ENCODE data around the gene BLOC1S3.

The BLOC1S3 gene

GRCh38 chr19:45170146-45171106, 8.2 kb upstream of the BLOC1S3 start:
- Histone ChIP-seq H3K4me3 (ENCODE audit: low read length) (no peak overlapping the region), H3K9me3 (ENCODE audit: control insufficient read depth, insufficient read depth, low read length) (no peaks in the 10 kb centered on the region), H3K4me1 (ENCODE audit: control insufficient read depth, low read length) (peaks cover 6% of the 10 kb centered on the region; the same call in 1 of the 2 replicates), H3K27me3 (ENCODE audit: control insufficient read depth, low read length) (no peaks in the 10 kb centered on the region), H3K36me3 (ENCODE audit: control insufficient read depth, low read length) (no peaks in the 10 kb centered on the region), H3K4me2 (ENCODE audit: low read length) (no peak overlapping the region), H4K20me1 (ENCODE audit: control insufficient read depth, insufficient read depth, low read depth, low read length) (no peaks in the 10 kb centered on the region), H3K79me2 (ENCODE audit: control insufficient read depth, low read length) (peaks cover 12% of the 10 kb centered on the region), H3K27ac (ENCODE audit: low read depth, low read length) (no peak overlapping the region), H3F3A (ENCODE audit: control insufficient read depth, insufficient read depth) (no peaks in the 10 kb centered on the region), H3K9me2 (replicated peaks; ENCODE audit: control insufficient read depth, low read length) (no peaks in the 10 kb centered on the region)
- TF ChIP-seq CTCF (IDR thresholded peaks at IDR 0.05; ENCODE audit: low read depth, low read length, poor library complexity, severe bottlenecking) (no peak), EZH2phosphoT487 (IDR thresholded peaks at IDR 0.05; ENCODE audit: borderline replicate concordance, low read length) (no peak)

GRCh38 chr19:45171211-45171623, 7.4 kb upstream of the BLOC1S3 start:
- no peaks in the 10 kb centered on the region for H3K9me3 ChIP-seq (ENCODE audit: control insufficient read depth, insufficient read depth, low read length)
- H3K27ac ChIP-seq (ENCODE audit: low read depth, low read length): no peak overlapping the region
- no peaks in the 10 kb centered on the region for H3K36me3 ChIP-seq (ENCODE audit: control insufficient read depth, low read length)
- H3K4me2 ChIP-seq (ENCODE audit: low read length): no peak overlapping the region
- TF ChIP-seq EZH2phosphoT487 (IDR thresholded peaks at IDR 0.05; ENCODE audit: borderline replicate concordance, low read length) (no peak), CTCF (IDR thresholded peaks at IDR 0.05; ENCODE audit: low read depth, low read length, poor library complexity, severe bottlenecking) (no peak)
- H3F3A ChIP-seq (ENCODE audit: control insufficient read depth, insufficient read depth): no peaks in the 10 kb centered on the region
- no peak overlapping the region for H3K4me3 ChIP-seq (ENCODE audit: low read length)
- H3K27me3 ChIP-seq (ENCODE audit: control insufficient read depth, low read length): no peaks in the 10 kb centered on the region
- no peaks in the 10 kb centered on the region for H4K20me1 ChIP-seq (ENCODE audit: control insufficient read depth, insufficient read depth, low read depth, low read length)
- peaks cover 6% of the 10 kb centered on the region; the same call in 1 of the 2 replicates for H3K4me1 ChIP-seq (ENCODE audit: control insufficient read depth, low read length)
- H3K9me2 ChIP-seq (replicated peaks; ENCODE audit: control insufficient read depth, low read length): no peaks in the 10 kb centered on the region
- H3K79me2 ChIP-seq (ENCODE audit: control insufficient read depth, low read length): peaks cover 14% of the 10 kb centered on the region

- Histone ChIP-seq H3K4me1 (ENCODE audit: control insufficient read depth, low read length) (peaks cover 9% of the 10 kb centered on the region), H3K36me3 (ENCODE audit: control insufficient read depth, low read length) (no peaks in the 10 kb centered on the region), H3K27ac (ENCODE audit: low read depth, low read length) (no peak overlapping the region), H3K4me2 (ENCODE audit: low read length) (no peak overlapping the region), H3K79me2 (ENCODE audit: control insufficient read depth, low read length) (peaks cover 23% of the 10 kb centered on the region), H3K27me3 (ENCODE audit: control insufficient read depth, low read length) (no peaks in the 10 kb centered on the region), H3K4me3 (ENCODE audit: low read length) (no peak overlapping the region), H3F3A (ENCODE audit: control insufficient read depth, insufficient read depth) (no peaks in the 10 kb centered on the region), H3K9me2 (replicated peaks; ENCODE audit: control insufficient read depth, low read length) (no peaks in the 10 kb centered on the region), H3K9me3 (ENCODE audit: control insufficient read depth, insufficient read depth, low read length) (no peaks in the 10 kb centered on the region), H4K20me1 (ENCODE audit: control insufficient read depth, insufficient read depth, low read depth, low read length) (no peaks in the 10 kb centered on the region)
- TF ChIP-seq EZH2phosphoT487 (IDR thresholded peaks at IDR 0.05; ENCODE audit: borderline replicate concordance, low read length) (no peak), CTCF (IDR thresholded peaks at IDR 0.05; ENCODE audit: low read depth, low read length, poor library complexity, severe bottlenecking) (no peak)
These were observed 6.4 kb upstream of the BLOC1S3 start for GRCh38 chr19:45172173-45172572.

Data from DOHH2 (cell line).